ENCODE data around the gene NRARP. TPM values are rescaled to one million over a fixed set of nuclear protein-coding genes. Genes with fewer than 3 reads are reported as not detected.

The NRARP gene
- total RNA-seq, 6 donors from 2014 or later: 3.1 to 26.9 (median 9.5) TPM

DNA sequence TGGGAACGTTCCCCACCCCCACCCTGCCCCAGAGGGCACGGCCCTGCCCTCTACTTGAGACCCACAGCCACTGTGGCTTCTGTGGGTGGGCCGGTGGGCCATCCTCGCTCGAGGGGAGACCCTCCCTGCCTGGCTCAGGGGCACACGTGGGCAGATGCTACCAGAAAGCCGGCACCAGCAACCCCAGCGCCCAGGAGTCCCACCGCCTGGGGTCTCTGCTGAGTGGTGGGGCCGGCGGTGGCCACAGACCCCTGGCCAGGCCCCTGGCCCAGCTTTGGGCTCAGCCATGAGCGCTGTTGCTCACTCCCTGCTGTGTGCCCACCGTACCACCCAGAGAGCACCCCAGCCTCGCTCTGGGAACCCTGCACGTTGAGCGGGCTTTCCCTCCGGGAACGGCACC is 16.5 kb upstream of the NRARP start:
- DNase-seq (peak in 1 of 2 donors; percentile 49), ATAC-seq (ENCODE audit: low FRiP score in 2 of 2) (no peak)
- Histone ChIP-seq H3K4me1 (peaks cover 28 to 68% (median 38%) of the 10 kb centered on the region in 4 donors), H3K27ac (peak overlapping the region in 3 of 4 donors; percentile 17 to 80 (median 43)), H3K36me3 (no peaks in the 10 kb centered on the region), H3K4me3 (no peak overlapping the region), H3K9me3 (no peaks in the 10 kb centered on the region), H3K27me3 (peaks cover 0 to 14% (median 6%) of the 10 kb centered on the region in 4 donors)
- TF ChIP-seq EP300 (IDR thresholded peaks at IDR 0.05) (no peak), POLR2AphosphoS5 (IDR thresholded peaks at IDR 0.05) (no peak), POLR2A (IDR thresholded peaks at IDR 0.05) (no peak)
- TF ChIP-seq, protein P1, sequence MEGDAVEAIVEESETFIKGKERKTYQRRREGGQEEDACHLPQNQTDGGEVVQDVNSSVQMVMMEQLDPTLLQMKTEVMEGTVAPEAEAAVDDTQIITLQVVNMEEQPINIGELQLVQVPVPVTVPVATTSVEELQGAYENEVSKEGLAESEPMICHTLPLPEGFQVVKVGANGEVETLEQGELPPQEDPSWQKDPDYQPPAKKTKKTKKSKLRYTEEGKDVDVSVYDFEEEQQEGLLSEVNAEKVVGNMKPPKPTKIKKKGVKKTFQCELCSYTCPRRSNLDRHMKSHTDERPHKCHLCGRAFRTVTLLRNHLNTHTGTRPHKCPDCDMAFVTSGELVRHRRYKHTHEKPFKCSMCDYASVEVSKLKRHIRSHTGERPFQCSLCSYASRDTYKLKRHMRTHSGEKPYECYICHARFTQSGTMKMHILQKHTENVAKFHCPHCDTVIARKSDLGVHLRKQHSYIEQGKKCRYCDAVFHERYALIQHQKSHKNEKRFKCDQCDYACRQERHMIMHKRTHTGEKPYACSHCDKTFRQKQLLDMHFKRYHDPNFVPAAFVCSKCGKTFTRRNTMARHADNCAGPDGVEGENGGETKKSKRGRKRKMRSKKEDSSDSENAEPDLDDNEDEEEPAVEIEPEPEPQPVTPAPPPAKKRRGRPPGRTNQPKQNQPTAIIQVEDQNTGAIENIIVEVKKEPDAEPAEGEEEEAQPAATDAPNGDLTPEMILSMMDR (IDR thresholded peaks at IDR 0.05): no peak
- 86% methylated on average over 6 to 16 of the region's 18 CpGs for WGBS, 2 donors

GRCh38 chr9:137317718-137318511 is 15.8 kb upstream of the NRARP start:
- Histone ChIP-seq H3K36me3 (no peaks in the 10 kb centered on the region), H3K27ac (peak overlapping the region in 3 of 4 donors; percentile 17 to 80 (median 43)), H3K4me3 (no peak overlapping the region), H3K9me3 (no peaks in the 10 kb centered on the region), H3K4me1 (peaks cover 28 to 68% (median 38%) of the 10 kb centered on the region in 4 donors), H3K27me3 (peaks cover 0 to 14% (median 6%) of the 10 kb centered on the region in 4 donors)
- WGBS, 2 donors: 75 to 87% methylated on average over 11 to 24 of the region's 24 CpGs
- TF ChIP-seq POLR2A (IDR thresholded peaks at IDR 0.05) (no peak), EP300 (IDR thresholded peaks at IDR 0.05) (no peak), POLR2AphosphoS5 (IDR thresholded peaks at IDR 0.05) (no peak)
- TF ChIP-seq, protein P1 (IDR thresholded peaks at IDR 0.05): no peak
- ATAC-seq (ENCODE audit: low FRiP score in 2 of 2) (no peak), DNase-seq (peak in 1 of 2 donors; percentile 60)

- no peaks in the 10 kb centered on the region for H3K36me3 ChIP-seq
- H3K27me3 ChIP-seq: peaks cover 0 to 14% (median 6%) of the 10 kb centered on the region in 4 donors
- ATAC-seq (ENCODE audit: low FRiP score in 2 of 2) (no peak), DNase-seq (peak in 1 of 2 donors; percentile 64)
- peak overlapping the region in 2 of 4 donors; percentile 7 to 80 for H3K27ac ChIP-seq
- H3K9me3 ChIP-seq: no peaks in the 10 kb centered on the region
- no peak for TF ChIP-seq EP300 (IDR thresholded peaks at IDR 0.05)
- TF ChIP-seq, protein P1 (IDR thresholded peaks at IDR 0.05): no peak
- no peak for TF ChIP-seq POLR2A (IDR thresholded peaks at IDR 0.05)
- TF ChIP-seq POLR2AphosphoS5 (IDR thresholded peaks at IDR 0.05): no peak
- H3K4me3 ChIP-seq: no peak overlapping the region
- 94 to 96% methylated on average over 7 to 17 of the region's 19 CpGs for WGBS, 2 donors
- peaks cover 28 to 71% (median 38%) of the 10 kb centered on the region in 4 donors for H3K4me1 ChIP-seq
Observed at GRCh38 chr9:137317021-137317717, 15.1 kb upstream of the NRARP start.

DNA sequence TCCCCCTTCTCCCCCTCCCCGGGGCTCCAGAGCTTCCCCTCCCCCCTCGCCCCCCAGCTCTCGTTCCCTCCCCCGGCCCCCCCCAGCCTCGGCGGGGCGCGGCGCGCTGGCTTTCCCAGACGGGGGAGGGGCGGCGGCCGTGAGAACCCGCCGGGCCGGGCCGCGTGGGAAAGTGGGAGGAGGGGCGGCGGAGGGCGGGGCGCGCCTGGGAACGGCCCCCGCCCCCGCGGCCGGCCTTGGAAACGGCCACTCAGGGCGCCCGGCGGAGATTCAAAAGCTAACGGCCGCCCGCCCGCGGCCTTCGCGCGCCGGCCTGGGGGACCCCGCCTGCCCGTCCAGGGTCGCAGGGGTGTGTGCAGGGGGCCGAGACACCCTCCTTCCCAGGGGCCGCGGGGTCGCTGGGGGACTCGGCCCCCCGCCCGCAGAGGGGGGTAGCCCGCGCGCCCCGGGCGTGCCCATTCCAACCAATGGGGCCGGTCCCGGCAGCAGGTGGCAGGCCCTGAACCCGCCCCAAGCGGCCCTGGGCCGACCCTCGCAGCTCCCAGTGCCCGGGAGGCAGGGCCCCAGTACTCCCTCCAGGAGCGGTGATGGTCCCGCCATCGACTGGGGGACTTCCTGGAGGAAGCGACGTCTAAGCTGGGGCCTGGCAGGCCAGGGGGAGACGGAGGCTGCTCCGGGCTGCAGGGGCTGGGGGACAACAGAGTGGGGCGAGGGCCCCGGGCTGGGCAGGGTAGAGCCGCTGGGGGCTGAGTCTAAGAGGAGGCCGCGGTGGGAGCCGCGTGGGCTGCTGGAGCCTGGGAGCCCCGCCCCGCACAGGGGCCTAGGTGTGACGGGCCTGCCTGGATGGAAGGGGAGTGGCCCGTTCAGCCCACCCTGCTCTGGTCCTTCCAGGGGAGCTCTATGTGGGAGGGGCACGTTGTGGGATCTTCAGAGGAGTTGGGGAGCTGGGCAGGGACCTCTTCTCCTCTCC is 14.2 kb upstream of the NRARP start:
- H3K4me3 ChIP-seq: peak overlapping the region in 3 of 4 donors; percentile 31 to 52 (median 38)

More for the DNA sequence above, 14.2 kb upstream of the NRARP start:
- TF ChIP-seq EP300 (IDR thresholded peaks at IDR 0.05) (no peak), POLR2AphosphoS5 (IDR thresholded peaks at IDR 0.05) (peak in 1 of 2 donors; percentile 6)
- Histone ChIP-seq H3K36me3 (no peaks in the 10 kb centered on the region), H3K27ac (peak overlapping the region; percentile 46 to 80 (median 58)), H3K27me3 (peaks cover 0 to 14% (median 6%) of the 10 kb centered on the region in 4 donors), H3K9me3 (no peaks in the 10 kb centered on the region), H3K4me1 (peaks cover 28 to 74% (median 37%) of the 10 kb centered on the region in 4 donors)
- DNase-seq (peak in 1 of 2 donors; percentile 90), ATAC-seq (ENCODE audit: low FRiP score in 2 of 2) (peak in 1 of 2 donors; percentile 32)
- WGBS, 2 donors: 3 to 20% methylated on average over 3 to 47 of the region's 83 CpGs

Data from upper lobe of left lung (tissue), 6 donors.